Muscle layer of duodenum (tissue), 2 donors: Measurements from ENCODE around the gene RRAD.
"Not testable (repeated sequence)": the region's sequence is repeated elsewhere in the genome, so short reads cannot be mapped to it uniquely, and the experiment has no call there.

Experiments
- H3K27ac ChIP-seq: one replicate; pipeline ENCODE4 v1.7.0; 2013; ENCODE audit warnings: mild to moderate bottlenecking, low read length
- H3K27me3 ChIP-seq: one replicate; pipeline ENCODE4 v1.7.0; 2013; ENCODE audit warnings: low read depth, mild to moderate bottlenecking, control low read depth, low read length
- H3K36me3 ChIP-seq, 2 donors: one replicate each; pipeline ENCODE4 v1.7.0; 2013; ENCODE audit warnings: low read length in 2 of 2, control low read depth in 1 of 2, mild to moderate bottlenecking in 1 of 2; ENCODE audit not compliant: insufficient read depth in 2 of 2, control insufficient read depth in 1 of 2
- H3K4me1 ChIP-seq, 2 donors: one replicate each; pipeline ENCODE4 v1.7.0; 2013; ENCODE audit warnings: low read length in 2 of 2, mild to moderate bottlenecking in 2 of 2, control low read depth in 1 of 2, moderate library complexity in 1 of 2; ENCODE audit not compliant: insufficient read depth in 2 of 2, control insufficient read depth in 1 of 2
- H3K4me3 ChIP-seq, 2 donors: one replicate each; pipeline ENCODE4 v1.7.0; 2013; ENCODE audit warnings: low read length in 2 of 2, low read depth in 1 of 2, mild to moderate bottlenecking in 1 of 2
- H3K9me3 ChIP-seq, 2 donors: one replicate each; pipeline ENCODE4 v1.7.0; 2013; ENCODE audit warnings: low read length in 2 of 2, control low read depth in 1 of 2, mild to moderate bottlenecking in 1 of 2; ENCODE audit not compliant: control insufficient read depth in 1 of 2
- donor health status: healthy.

Gene RRAD

DNA sequence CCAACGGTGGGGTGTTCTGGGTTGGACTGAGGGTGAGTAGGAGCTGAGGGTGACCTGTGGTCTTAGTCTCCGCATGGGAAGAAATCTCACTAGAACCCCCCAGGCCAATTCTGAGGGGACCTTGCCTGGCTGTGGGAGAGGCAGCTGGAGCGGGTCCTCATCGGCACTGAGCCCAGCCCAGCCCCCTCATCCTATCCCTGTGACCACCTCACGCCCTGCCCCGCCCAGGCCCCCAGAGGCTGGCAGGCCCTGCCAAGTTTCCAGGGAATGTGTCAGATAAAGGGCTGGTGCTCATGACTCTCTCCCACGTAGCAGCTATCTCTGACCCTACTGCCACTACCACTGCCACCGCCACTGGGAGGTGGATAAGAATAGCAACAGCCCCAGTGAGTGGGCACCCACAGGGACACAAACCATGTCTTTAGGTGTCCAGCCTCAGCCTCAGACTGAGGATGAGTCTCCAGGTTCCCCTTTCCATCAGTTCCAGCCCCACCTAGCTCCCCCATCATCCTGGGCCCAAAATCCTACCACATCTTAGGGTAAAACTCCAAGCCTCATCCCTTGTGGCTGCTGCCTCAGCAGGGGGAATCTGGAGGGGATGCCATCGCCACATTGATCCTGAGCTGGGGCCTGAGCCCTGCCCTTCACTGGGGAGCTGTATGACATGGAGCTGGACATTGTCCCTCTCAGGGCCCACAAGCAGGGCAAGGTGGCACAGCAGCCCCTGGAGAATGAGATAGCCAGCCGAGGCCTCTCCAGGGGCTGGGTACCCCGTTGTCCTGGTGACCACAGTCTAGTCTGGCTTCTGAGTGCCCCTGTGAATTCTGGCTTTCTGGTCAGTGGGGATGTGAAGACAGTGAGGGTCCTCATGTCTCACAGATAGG is 21.5 kb downstream of the RRAD start:
- H3K27ac ChIP-seq = peak overlapping the region; percentile 31
- H3K36me3 ChIP-seq = no peaks in the 10 kb centered on the region
- no peaks in the 10 kb centered on the region for H3K9me3 ChIP-seq
- H3K4me3 ChIP-seq = no peak overlapping the region
- no peaks in the 10 kb centered on the region for H3K27me3 ChIP-seq
- peaks cover 27 to 61% of the 10 kb centered on the region in 2 donors for H3K4me1 ChIP-seq

DNA sequence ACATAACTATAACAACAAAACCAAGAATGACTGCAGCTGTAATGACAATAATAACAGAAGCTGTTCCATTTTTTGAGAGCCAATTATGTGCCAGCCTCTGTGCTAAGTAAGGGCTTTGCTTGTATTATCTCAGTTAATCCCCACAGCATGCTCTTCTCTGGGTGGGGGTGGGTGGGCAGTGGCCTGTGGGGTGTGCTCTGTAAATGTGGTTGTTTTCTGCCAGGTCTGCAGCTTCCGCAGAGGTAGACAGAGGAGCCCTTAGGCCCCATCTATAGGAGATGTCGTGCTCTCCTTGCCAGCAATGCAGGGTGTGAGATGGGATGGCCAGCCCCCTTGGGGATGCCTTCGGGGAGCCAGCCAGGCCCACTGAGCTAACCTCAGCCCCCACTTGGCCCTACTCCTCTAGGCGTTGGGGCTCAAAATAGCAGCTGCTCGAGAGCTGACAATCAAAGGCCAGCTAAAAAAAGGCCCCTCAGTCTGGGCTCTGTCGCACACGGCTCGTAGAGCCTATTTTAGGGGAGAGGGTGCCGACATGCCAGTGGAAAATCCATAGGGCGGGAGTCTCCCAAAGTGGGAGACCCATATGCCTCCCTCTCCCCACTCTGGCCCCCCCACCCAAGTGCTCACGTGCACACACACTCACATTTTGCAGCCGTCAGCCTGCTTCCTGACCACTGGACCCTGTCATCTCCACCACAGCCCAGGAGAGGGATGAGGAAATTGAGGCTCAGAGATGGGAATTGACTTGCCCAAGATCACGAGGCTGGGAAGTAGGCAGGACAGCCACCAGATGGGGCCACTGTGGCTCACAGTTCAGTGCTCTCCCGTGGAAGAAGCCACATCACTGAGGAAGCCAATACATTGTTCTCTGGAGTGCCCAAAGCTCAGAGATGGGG is 22.4 kb downstream of the RRAD start:
- H3K4me1 ChIP-seq = peaks cover 27 to 66% of the 10 kb centered on the region in 2 donors
- peak overlapping the region; percentile 31 for H3K27ac ChIP-seq

DNA sequence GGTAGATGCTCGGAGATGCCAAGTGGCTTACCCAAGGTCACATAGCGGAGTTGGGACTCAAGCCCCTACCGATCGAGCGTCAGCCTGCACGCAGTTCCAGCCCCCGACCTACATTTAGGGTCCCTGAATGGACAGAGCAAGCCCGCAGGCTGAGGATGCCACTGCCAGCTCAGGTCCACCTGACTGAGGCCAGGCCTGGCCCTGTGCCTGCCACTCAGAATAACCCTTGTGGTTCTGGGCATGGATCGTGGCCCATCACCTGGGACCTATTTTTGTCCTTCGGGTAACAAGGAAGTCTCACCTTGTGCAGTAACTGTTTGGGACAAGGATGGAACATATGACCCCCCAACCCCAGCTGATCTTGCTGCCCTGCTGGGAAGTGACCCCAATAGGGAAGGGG is 23.7 kb downstream of the RRAD start:
- Histone ChIP-seq H3K36me3 (no peaks in the 10 kb centered on the region), H3K9me3 (no peaks in the 10 kb centered on the region), H3K4me1 (peaks cover 27 to 66% of the 10 kb centered on the region in 2 donors), H3K27ac (peak overlapping the region; percentile 85), H3K27me3 (no peaks in the 10 kb centered on the region), H3K4me3 (no peak overlapping the region)

More for the DNA sequence above, 22.4 kb downstream of the RRAD start:
- Histone ChIP-seq H3K9me3 (no peaks in the 10 kb centered on the region), H3K36me3 (no peaks in the 10 kb centered on the region), H3K27me3 (no peaks in the 10 kb centered on the region), H3K4me3 (no peak overlapping the region)

DNA sequence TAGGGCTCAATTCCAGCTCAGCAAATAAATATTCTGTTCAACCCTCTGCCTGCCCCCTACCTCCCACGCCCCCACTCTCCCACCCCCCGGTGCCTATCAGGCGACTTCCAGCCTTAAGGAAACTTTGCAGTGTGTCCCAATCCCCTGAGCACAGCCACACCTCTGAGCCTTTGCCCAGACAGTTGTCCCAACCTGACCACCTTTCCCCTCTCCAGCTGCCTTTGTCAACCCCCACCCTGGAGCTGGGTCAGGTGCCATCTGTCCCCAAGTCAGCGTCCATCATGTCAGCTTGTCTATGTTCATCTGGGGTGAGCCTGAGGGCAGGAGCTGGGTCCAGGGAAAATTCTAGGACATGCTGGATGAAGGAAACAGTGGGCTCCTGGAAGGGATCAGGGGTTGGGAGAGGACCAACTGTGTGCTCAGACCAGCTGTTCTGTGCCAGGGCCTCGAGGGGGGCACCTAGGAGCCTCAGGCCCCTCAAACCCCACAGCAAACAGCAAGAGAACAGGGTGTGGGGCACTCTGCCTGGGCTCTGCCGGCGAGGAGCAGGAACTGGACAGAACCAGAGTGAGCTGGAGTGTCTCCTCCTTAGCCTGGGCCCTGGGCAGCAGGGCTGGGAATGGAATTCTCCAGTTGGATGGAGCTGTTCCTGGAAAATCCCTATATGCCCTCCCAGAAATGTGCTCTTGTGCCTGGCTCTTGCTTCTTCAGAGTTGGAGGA is 24.5 kb downstream of the RRAD start:
- Histone ChIP-seq H3K27ac (peak overlapping the region; percentile 85), H3K27me3 (no peaks in the 10 kb centered on the region), H3K36me3 (no peaks in the 10 kb centered on the region), H3K4me3 (no peak overlapping the region), H3K9me3 (no peaks in the 10 kb centered on the region), H3K4me1 (peaks cover 27 to 66% of the 10 kb centered on the region in 2 donors)

DNA sequence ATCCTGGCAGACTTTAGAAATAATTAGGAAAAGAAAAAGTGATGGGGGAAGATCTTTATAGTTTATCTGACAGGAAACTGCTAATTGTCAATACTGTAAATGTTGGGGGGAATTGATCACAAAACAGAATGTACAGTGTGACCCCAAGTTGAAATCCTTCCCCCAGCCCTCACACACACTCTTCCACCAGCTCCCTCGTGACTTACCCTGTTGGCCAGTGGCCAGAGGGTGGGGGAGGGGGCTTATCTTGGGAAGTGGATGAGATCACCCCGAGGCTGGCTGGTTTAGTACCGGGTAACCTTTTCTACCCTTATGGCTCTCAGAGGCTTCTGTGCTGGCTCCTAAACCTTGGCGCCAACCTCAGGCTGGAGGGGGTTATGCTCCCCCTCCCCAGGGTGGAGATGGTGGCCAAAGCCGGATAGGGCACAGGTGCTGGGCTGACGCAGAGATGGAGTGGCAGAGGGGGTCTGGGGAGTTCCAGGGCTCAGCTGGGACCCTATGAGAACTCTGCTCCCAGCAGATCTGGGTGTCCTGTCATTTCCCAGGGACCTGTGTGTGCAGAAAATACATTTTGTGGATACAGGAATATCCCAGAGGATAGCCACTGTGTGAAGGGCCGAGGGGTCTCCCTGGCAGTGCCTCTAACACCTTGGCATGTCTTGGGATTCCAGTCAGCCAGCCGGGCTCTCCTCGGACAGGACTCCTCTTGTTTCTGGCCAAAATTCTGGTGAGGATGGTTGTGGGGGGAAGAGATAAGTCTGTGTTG is 25.2 kb downstream of the RRAD start:
- Histone ChIP-seq H3K9me3 (no peaks in the 10 kb centered on the region), H3K4me1 (peaks cover 22 to 59% of the 10 kb centered on the region in 2 donors), H3K27me3 (no peaks in the 10 kb centered on the region), H3K4me3 (no peak overlapping the region), H3K27ac (peak overlapping the region; percentile 85), H3K36me3 (no peaks in the 10 kb centered on the region)

DNA sequence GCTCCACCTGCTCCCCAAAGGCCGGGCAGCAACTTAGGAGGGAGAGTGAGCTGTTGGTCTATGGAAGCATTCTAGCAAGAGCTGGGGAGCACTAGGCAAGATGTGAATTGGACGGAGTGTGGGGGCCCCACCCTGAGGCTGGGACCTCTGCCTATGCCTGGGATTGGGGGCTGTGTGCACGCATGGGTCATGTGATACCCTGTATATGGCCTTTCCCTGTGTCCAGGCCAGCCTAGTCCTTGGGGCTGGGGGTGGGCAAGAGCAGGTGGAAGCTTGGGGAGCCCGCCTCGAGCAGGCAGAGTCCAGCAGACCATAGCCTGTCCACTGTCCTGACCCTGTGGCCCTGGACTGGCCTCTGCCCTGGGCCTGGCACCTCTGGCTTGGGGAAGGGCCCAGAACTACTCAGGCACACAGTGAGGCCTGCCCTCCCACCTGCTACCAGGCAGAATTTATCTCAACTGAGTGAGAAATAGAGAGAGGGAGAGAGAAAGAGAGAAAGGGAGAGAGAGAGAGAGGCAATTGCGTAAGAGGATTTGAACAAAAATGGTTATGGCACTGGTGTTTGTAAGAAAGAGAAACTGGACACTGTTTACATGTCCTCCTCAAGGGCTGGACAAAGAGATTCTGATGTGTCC is 25.9 kb downstream of the RRAD start:
- peaks cover 20 to 56% of the 10 kb centered on the region in 2 donors for H3K4me1 ChIP-seq
- no peaks in the 10 kb centered on the region for H3K9me3 ChIP-seq
- H3K36me3 ChIP-seq = no peaks in the 10 kb centered on the region
- peak overlapping the region in 1 of 2 donors; percentile 16 for H3K4me3 ChIP-seq
- peak overlapping the region; percentile 85 for H3K27ac ChIP-seq
- no peaks in the 10 kb centered on the region for H3K27me3 ChIP-seq

DNA sequence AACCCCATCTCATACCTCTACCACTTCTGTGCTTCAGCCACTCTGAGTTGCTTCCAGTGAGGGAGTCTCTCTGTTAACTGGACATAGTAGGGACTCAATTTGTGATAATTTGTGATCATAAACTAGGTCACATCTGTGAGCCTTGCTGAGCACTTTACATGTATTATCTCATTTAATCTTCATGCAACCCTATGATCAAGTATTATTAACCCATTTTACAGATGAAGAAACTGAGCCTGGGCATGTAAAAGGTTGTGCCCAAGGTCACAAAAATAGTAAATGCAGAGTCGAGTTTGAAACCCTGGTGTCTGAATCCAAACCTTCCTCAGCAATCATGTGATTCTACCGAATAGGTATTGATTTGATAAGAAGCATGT is 26.4 kb downstream of the RRAD start:
- H3K27me3 ChIP-seq = no peaks in the 10 kb centered on the region
- peaks cover 20 to 52% of the 10 kb centered on the region in 2 donors for H3K4me1 ChIP-seq
- no peak overlapping the region for H3K4me3 ChIP-seq
- no peak overlapping the region for H3K27ac ChIP-seq
- H3K9me3 ChIP-seq = no peaks in the 10 kb centered on the region
- H3K36me3 ChIP-seq = no peaks in the 10 kb centered on the region

DNA sequence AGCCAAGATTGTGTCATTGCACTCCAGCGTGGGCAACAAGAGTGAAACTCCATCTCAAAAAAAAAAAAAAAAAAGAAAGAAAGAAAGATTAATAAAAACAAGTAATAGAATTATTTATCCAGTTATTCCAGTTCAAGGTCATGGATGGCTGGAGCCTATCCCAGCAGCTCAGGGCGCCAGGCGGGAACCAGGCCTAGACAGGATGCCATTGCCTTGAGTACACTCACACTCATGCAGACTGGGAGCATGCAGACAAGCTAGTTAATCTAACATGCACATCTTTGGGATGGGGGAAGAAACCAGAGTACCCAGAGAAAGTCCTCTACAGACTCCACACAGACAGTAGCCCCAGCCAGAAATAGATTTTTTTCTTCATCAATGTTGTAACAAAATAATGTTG is 27.1 kb downstream of the RRAD start:
- no peaks in the 10 kb centered on the region for H3K36me3 ChIP-seq
- peaks cover 20 to 45% of the 10 kb centered on the region in 2 donors for H3K4me1 ChIP-seq
- H3K4me3 ChIP-seq = no peak overlapping the region
- no peak overlapping the region for H3K27ac ChIP-seq
- H3K9me3 ChIP-seq = no peaks in the 10 kb centered on the region
- H3K27me3 ChIP-seq = no peaks in the 10 kb centered on the region

DNA sequence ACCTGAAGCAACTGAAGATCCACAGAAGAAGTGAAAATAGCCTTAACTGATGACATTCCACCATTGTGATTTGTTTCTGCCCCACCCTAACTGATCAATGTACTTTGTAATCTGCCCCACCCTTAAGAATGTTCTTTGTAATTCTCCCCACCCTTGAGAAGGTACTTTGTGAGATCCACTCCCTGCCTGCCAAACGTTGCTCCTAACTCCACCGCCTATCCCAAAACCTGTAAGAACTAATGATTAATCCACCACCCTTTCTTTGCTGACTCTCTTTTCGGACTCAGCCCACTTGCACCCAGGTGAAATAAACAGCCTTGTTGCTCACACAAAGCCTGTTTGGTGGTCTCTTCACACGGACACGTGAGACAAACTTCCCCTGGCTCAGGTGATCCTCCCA is 28.7 kb downstream of the RRAD start:
- H3K4me1 ChIP-seq = peaks cover 20 to 33% of the 10 kb centered on the region in 2 donors

DNA sequence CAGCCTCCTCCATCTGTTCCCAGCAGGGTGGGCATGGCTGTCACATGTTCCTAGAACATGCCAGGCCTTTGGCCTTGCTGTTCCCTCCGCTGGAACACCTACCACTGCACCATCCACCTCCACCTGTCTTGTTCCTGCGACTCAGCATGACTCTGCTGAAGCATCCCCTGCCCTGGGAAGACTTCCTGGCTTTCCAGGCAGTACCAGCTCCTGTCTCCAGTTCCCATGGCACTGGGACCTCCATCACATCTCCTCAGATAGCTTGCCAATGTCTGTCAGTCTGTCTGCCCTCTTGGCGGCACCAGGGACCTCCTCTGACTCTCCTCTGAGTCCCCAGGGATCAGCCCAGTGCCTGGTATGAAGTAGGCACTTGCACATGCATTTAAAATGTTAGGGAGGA is 29.3 kb downstream of the RRAD start:
- Histone ChIP-seq H3K36me3 (peaks cover 0 to 3% of the 10 kb centered on the region in 2 donors), H3K4me3 (no peak overlapping the region), H3K4me1 (peaks cover 16 to 26% of the 10 kb centered on the region in 2 donors), H3K27me3 (no peaks in the 10 kb centered on the region), H3K27ac (peak overlapping the region; percentile 14), H3K9me3 (no peaks in the 10 kb centered on the region)

More for the DNA sequence above, 28.7 kb downstream of the RRAD start:
- H3K9me3 ChIP-seq, H3K4me3 ChIP-seq, H3K27me3 ChIP-seq, H3K36me3 ChIP-seq: not testable (repeated sequence)
- peak overlapping the region; percentile 14 for H3K27ac ChIP-seq
